Parathyroid adenoma (tissue), 2 donors: ENCODE data around the gene GGA3.
A peak's percentile ranks its signal among the peaks of the same experiment; 100 is the strongest.

Source experiments
- H2AFZ ChIP-seq: fragments of 300-600 bp; sonication (generic); one replicate; pipeline ENCODE4 v1.7.0; 2017; ENCODE audit warnings: antibody characterized with exemption, mild to moderate bottlenecking
- H3K27ac ChIP-seq: fragments of 300-600 bp; sonication (generic); one replicate; pipeline ENCODE4 v1.7.0; 2017
- H3K27me3 ChIP-seq: fragments of 300-600 bp; sonication (generic); one replicate; pipeline ENCODE4 v1.7.0; 2017; ENCODE audit warnings: low read length; ENCODE audit not compliant: control insufficient read depth, insufficient read depth
- H3K36me3 ChIP-seq: fragments of 300-600 bp; sonication (generic); one replicate; pipeline ENCODE4 v1.7.0; 2017; ENCODE audit warnings: low read length; ENCODE audit not compliant: control insufficient read depth, insufficient read depth
- H3K4me1 ChIP-seq: fragments of 300-600 bp; sonication (generic); one replicate; pipeline ENCODE4 v1.7.0; 2017; ENCODE audit warnings: control low read depth
- H3K4me2 ChIP-seq: fragments of 300-600 bp; sonication (generic); one replicate; pipeline ENCODE4 v1.7.0; 2017; ENCODE audit warnings: low read length
- H3K4me3 ChIP-seq: fragments of 300-600 bp; sonication (generic); one replicate; pipeline ENCODE4 v1.7.0; 2017; ENCODE audit warnings: low read depth, low read length
- H3K79me2 ChIP-seq: fragments of 300-600 bp; sonication (generic); one replicate; pipeline ENCODE4 v1.7.0; 2017; ENCODE audit warnings: control low read depth
- H3K9ac ChIP-seq: fragments of 300-600 bp; sonication (generic); one replicate; pipeline ENCODE4 v1.7.0; 2017; ENCODE audit warnings: mild to moderate bottlenecking
- H3K9me3 ChIP-seq: fragments of 300-600 bp; sonication (generic); one replicate; pipeline ENCODE4 v1.7.0; 2017; ENCODE audit warnings: low read length; ENCODE audit not compliant: control insufficient read depth
- CTCF ChIP-seq: fragments of 300-600 bp; sonication (generic); IDR thresholded peaks from one replicate; pipeline ENCODE4 v1.7.0; 2017; ENCODE audit warnings: antibody characterized with exemption, mild to moderate bottlenecking
- donor health status: primary hyperparathyroidism.

The GGA3 gene

GRCh38 chr17:75271955-75272847, 10.8 kb upstream of the GGA3 start:
- peak overlapping the region; percentile 99 for H3K4me2 ChIP-seq
- no peaks in the 10 kb centered on the region for H3K9me3 ChIP-seq
- H3K27me3 ChIP-seq, result no peaks in the 10 kb centered on the region
- no peaks in the 10 kb centered on the region for H3K79me2 ChIP-seq
- no peaks in the 10 kb centered on the region for H3K36me3 ChIP-seq
- H3K9ac ChIP-seq, result no peak overlapping the region
- peak overlapping the region; percentile 100 for H2AFZ ChIP-seq
- H3K4me3 ChIP-seq, result peak overlapping the region; percentile 67
- H3K4me1 ChIP-seq, result peaks cover 18% of the 10 kb centered on the region
- H3K27ac ChIP-seq, result peak overlapping the region; percentile 66
- TF ChIP-seq CTCF, result no peak

GRCh38 chr17:75271233-75271954, 10.0 kb upstream of the GGA3 start:
- peak overlapping the region; percentile 99 for H3K4me2 ChIP-seq
- peak; percentile 56 for TF ChIP-seq CTCF
- no peaks in the 10 kb centered on the region for H3K9me3 ChIP-seq
- no peaks in the 10 kb centered on the region for H3K36me3 ChIP-seq
- H3K79me2 ChIP-seq, result no peaks in the 10 kb centered on the region
- peak overlapping the region; percentile 66 for H3K27ac ChIP-seq
- H3K4me1 ChIP-seq, result peaks cover 19% of the 10 kb centered on the region
- peak overlapping the region; percentile 80 for H3K9ac ChIP-seq
- H2AFZ ChIP-seq, result peak overlapping the region; percentile 100
- H3K4me3 ChIP-seq, result peak overlapping the region; percentile 67
- no peaks in the 10 kb centered on the region for H3K27me3 ChIP-seq

GRCh38 chr17:75270966-75271232, 9.5 kb upstream of the GGA3 start, which contains the start of gene MIF4GD:
TSS of gene MIF4GD (minus strand) at chr17:75271231. CDS start at chr17:75270195, 1,036 bp downstream.
- peak within 1 kb of the TSS; percentile 100 for H2AFZ ChIP-seq
- H3K79me2 ChIP-seq, result no peaks in the 10 kb centered on the region
- H3K9me3 ChIP-seq, result no peaks in the 10 kb centered on the region
- TF ChIP-seq CTCF, result no peak
- no peaks in the 10 kb centered on the region for H3K27me3 ChIP-seq
- peak within 1 kb of the TSS; percentile 89 for H3K9ac ChIP-seq
- H3K4me3 ChIP-seq, result peak within 1 kb of the TSS; percentile 76
- H3K36me3 ChIP-seq, result no peaks in the 10 kb centered on the region
- peak within 1 kb of the TSS; percentile 99 for H3K4me2 ChIP-seq
- peaks cover 19% of the 10 kb centered on the region for H3K4me1 ChIP-seq
- H3K27ac ChIP-seq, result peak within 1 kb of the TSS; percentile 90

GRCh38 chr17:75270218-75270965, 9.0 kb upstream of the GGA3 start:
- H3K4me1 ChIP-seq, result peaks cover 19% of the 10 kb centered on the region
- H3K4me2 ChIP-seq, result peak overlapping the region; percentile 92
- no peaks in the 10 kb centered on the region for H3K27me3 ChIP-seq
- no peaks in the 10 kb centered on the region for H3K9me3 ChIP-seq
- H3K4me3 ChIP-seq, result peak overlapping the region; percentile 76
- peak; percentile 24 for TF ChIP-seq CTCF
- peak overlapping the region; percentile 99 for H2AFZ ChIP-seq
- no peaks in the 10 kb centered on the region for H3K79me2 ChIP-seq
- H3K36me3 ChIP-seq, result no peaks in the 10 kb centered on the region
- H3K27ac ChIP-seq, result peak overlapping the region; percentile 90
- peak overlapping the region; percentile 89 for H3K9ac ChIP-seq
